CD4-positive, alpha-beta memory T cell (primary cell): ENCODE measurements around the gene CPD. TPM values are rescaled to one million over a fixed set of nuclear protein-coding genes. Genes with fewer than 3 reads are reported as not detected.
"Not testable (repeated sequence)": the region's sequence is repeated elsewhere in the genome, so short reads cannot be mapped to it uniquely, and the experiment has no call there.

Experiments used
- CTCF ChIA-PET: fragments of 350-600 bp; sonication (Branson Sonifier 250); formaldehyde crosslinking; loops from one replicate; lab custom pipeline; 2021; ENCODE audit warnings: inconsistent platforms; ENCODE audit not compliant: partially characterized antibody; lab: Charles Lee
- POLR2A ChIA-PET: fragments of 350-600 bp; sonication (Branson Sonifier 250); formaldehyde crosslinking; loops from one replicate; lab custom pipeline; 2021; ENCODE audit not compliant: partially characterized antibody; lab: Charles Lee
- DNase-seq, 5 donors: peaks; one replicate each; pipeline versions ENCODE4 v3.0.0 to v3.0.0-alpha.2; 2020 to 2022; ENCODE audit warnings: mixed read lengths in 1 of 5
- H3K27ac ChIP-seq: one replicate; pipeline ENCODE4 v1.7.0; 2013; ENCODE audit warnings: low read depth, low read length
- H3K27me3 ChIP-seq: 2 replicates; pipeline ENCODE4 v1.7.0; 2013; ENCODE audit warnings: mild to moderate bottlenecking, low read length, moderate library complexity; ENCODE audit not compliant: insufficient read depth
- H3K36me3 ChIP-seq: 2 replicates; pipeline ENCODE4 v1.7.0; 2013; ENCODE audit warnings: mild to moderate bottlenecking, low read length, moderate library complexity; ENCODE audit not compliant: insufficient read depth
- H3K4me1 ChIP-seq: 2 replicates; pipeline ENCODE4 v1.7.0; 2013; ENCODE audit warnings: mild to moderate bottlenecking, low read length, moderate library complexity; ENCODE audit not compliant: insufficient read depth
- H3K4me3 ChIP-seq, 2 donors: one replicate each; pipeline ENCODE4 v1.7.0; 2013; ENCODE audit warnings: low read length in 2 of 2, mild to moderate bottlenecking in 1 of 2
- H3K9me3 ChIP-seq, 2 donors: one replicate each; pipeline ENCODE4 v1.7.0; 2013; ENCODE audit warnings: low read length in 2 of 2, control low read depth in 1 of 2; ENCODE audit not compliant: control insufficient read depth in 1 of 2
- H3K27ac Mint-ChIP-seq, 7 donors: one replicate each; pipeline ENCODE4 v1.8.0; 2020 to 2021; ENCODE audit warnings: mixed read lengths in 7 of 7, mild to moderate bottlenecking in 6 of 7, inconsistent platforms in 3 of 7, moderate library complexity in 3 of 7
- H3K27me3 Mint-ChIP-seq, 2 donors: one replicate each; pipeline ENCODE4 v1.8.0; 2020 to 2021; ENCODE audit warnings: mixed read lengths in 2 of 2
- H3K36me3 Mint-ChIP-seq, 2 donors: one replicate each; pipeline ENCODE4 v1.8.0; 2020 to 2021; ENCODE audit warnings: mixed read lengths in 2 of 2, inconsistent platforms in 1 of 2, mild to moderate bottlenecking in 1 of 2
- H3K4me1 Mint-ChIP-seq, 4 donors: one replicate each; pipeline ENCODE4 v1.8.0; 2020 to 2021; ENCODE audit warnings: mixed read lengths in 4 of 4, mild to moderate bottlenecking in 1 of 4
- H3K4me3 Mint-ChIP-seq, 8 donors: one replicate each; pipeline ENCODE4 v1.8.0; 2020 to 2021; ENCODE audit warnings: mixed read lengths in 8 of 8, mild to moderate bottlenecking in 7 of 8, moderate library complexity in 6 of 8, inconsistent platforms in 3 of 8
- H3K9me3 Mint-ChIP-seq, 8 donors: one replicate each; pipeline ENCODE4 v1.8.0; 2020 to 2021; ENCODE audit warnings: mixed read lengths in 8 of 8, mild to moderate bottlenecking in 5 of 8, inconsistent platforms in 3 of 8, moderate library complexity in 1 of 8
- intact Hi-C: fragments of 100-400 bp; cut with micrococcal nuclease; formaldehyde crosslinking; loops from one replicate; pipeline ENCODE4 v1.15.1; 2023
- polyA plus RNA-seq, 2 donors: library from polyadenylated mRNA; unstranded; fragments of 300-500 nt; fragmentation: Illumina TruSeq; gene quantifications; one replicate each; pipeline ENCODE4 v1.2.3, GENCODE V29; 2021
- total RNA-seq, 2 experiments: library from RNA; stranded (reverse); gene quantifications; one replicate each; pipeline ENCODE4 v1.2.3, GENCODE V29; 2021

Gene CPD
- total and polyA plus RNA-seq, 4 experiments from 2014 or later = 15.6 to 24.6 (median 20.7) TPM

- peak overlapping the region in 1 of 7 donors; percentile 41 for H3K27ac Mint-ChIP-seq
- peaks cover 25 to 38% (median 31%) of the 10 kb centered on the region in 4 donors for H3K4me1 Mint-ChIP-seq
- POLR2A ChIA-PET = interaction anchor here (0.5 to 6.7 kb wide), 5 partner anchors 15 to 212 kb away, joined by 3 to 136 read pairs (median 11); partner anchors contain the start of gene BLMH
- Histone ChIP-seq H3K27me3 (no peaks in the 10 kb centered on the region), H3K4me3 (no peak overlapping the region), H3K36me3 (no peaks in the 10 kb centered on the region), H3K9me3 (no peaks in the 10 kb centered on the region), H3K27ac (no peak overlapping the region), H3K4me1 (peaks cover 15% of the 10 kb centered on the region)
- no peaks in the 10 kb centered on the region for H3K36me3 Mint-ChIP-seq
- DNase-seq = no peak
- intact Hi-C loops = loop anchor here (5.0 kb wide), 1 partner anchor 60 kb away; no protein-coding TSS in a partner anchor
- H3K27me3 Mint-ChIP-seq = no peaks in the 10 kb centered on the region
- CTCF ChIA-PET = interaction anchor here (0.7 to 10.8 kb wide), 32 partner anchors 7 to 244 kb away, joined by 3 to 224 read pairs (median 10); partner anchors contain the start of genes BLMH and GOSR1
- H3K4me3 Mint-ChIP-seq = no peak overlapping the region
- H3K9me3 Mint-ChIP-seq = peaks cover 0 to 2% (median 0%) of the 10 kb centered on the region in 8 donors
Observed at GRCh38 chr17:30337393-30337999, 41.2 kb upstream of the CPD start.

- H3K36me3 ChIP-seq = no peaks in the 10 kb centered on the region
- Mint-ChIP-seq H3K27me3 (no peaks in the 10 kb centered on the region), H3K4me3 (no peak overlapping the region), H3K36me3 (no peaks in the 10 kb centered on the region), H3K4me1 (peaks cover 14 to 24% (median 20%) of the 10 kb centered on the region in 4 donors), H3K27ac (no peak overlapping the region), H3K9me3 (peaks cover 0 to 2% (median 0%) of the 10 kb centered on the region in 8 donors)
- no peak overlapping the region for H3K27ac ChIP-seq
- no peak overlapping the region for H3K4me3 ChIP-seq
- no peaks in the 10 kb centered on the region for H3K9me3 ChIP-seq
- POLR2A ChIA-PET = interaction anchor here (1.4 to 2.6 kb wide), 3 partner anchors 16 to 234 kb away, joined by 5 to 8 read pairs (median 8); partner anchors contain the start of gene BLMH
- peaks cover 9% of the 10 kb centered on the region for H3K4me1 ChIP-seq
- no peaks in the 10 kb centered on the region for H3K27me3 ChIP-seq
- CTCF ChIA-PET = interaction anchor here (1.0 to 10.8 kb wide), 16 partner anchors 10 to 376 kb away, joined by 3 to 224 read pairs (median 12); partner anchors contain the start of genes BLMH, CPD and GOSR1
- no peak for DNase-seq
- intact Hi-C loops = loop anchor here (5.0 kb wide), 1 partner anchor 62 kb away; no protein-coding TSS in a partner anchor
Observed at GRCh38 chr17:30339086-30339485, 39.6 kb upstream of the CPD start.

GRCh38 chr17:30340801-30341356 is 37.8 kb upstream of the CPD start:
- Histone ChIP-seq H3K4me1 (peaks cover 9% of the 10 kb centered on the region), H3K36me3 (no peaks in the 10 kb centered on the region), H3K27me3 (no peaks in the 10 kb centered on the region), H3K4me3 (no peak overlapping the region), H3K9me3 (no peaks in the 10 kb centered on the region), H3K27ac (no peak overlapping the region)
- ChIA-PET CTCF (interaction anchor here (0.6 to 10.8 kb wide), 37 partner anchors 8 to 236 kb away, joined by 3 to 224 read pairs (median 5); partner anchors contain the start of genes BLMH, CPD and GOSR1), POLR2A (interaction anchor here (0.8 to 2.6 kb wide), 6 partner anchors 10 to 57 kb away, joined by 4 to 11 read pairs (median 6); partner anchors contain the start of genes BLMH and CPD)
- H3K4me1 Mint-ChIP-seq = peaks cover 11 to 17% (median 16%) of the 10 kb centered on the region in 4 donors
- H3K4me3 Mint-ChIP-seq = no peak overlapping the region
- H3K27ac Mint-ChIP-seq = peak overlapping the region in 2 of 7 donors; percentile 24 to 43
- intact Hi-C loops = loop anchor here (1.0 to 5.0 kb wide), 5 partner anchors 22 to 237 kb away; partner anchors contain the start of genes CPD and GOSR1
- H3K27me3 Mint-ChIP-seq = no peaks in the 10 kb centered on the region
- H3K36me3 Mint-ChIP-seq = no peaks in the 10 kb centered on the region
- DNase-seq = no peak
- peaks cover 0 to 2% (median 0%) of the 10 kb centered on the region in 8 donors for H3K9me3 Mint-ChIP-seq

GRCh38 chr17:30341703-30342249 is 37.0 kb upstream of the CPD start:
- H3K36me3 Mint-ChIP-seq = no peaks in the 10 kb centered on the region
- intact Hi-C loops = loop anchor here (5.0 kb wide), 1 partner anchor 136 kb away; the partner anchor contains the start of gene GOSR1
- H3K27me3 Mint-ChIP-seq = no peaks in the 10 kb centered on the region
- peaks cover 5 to 9% (median 7%) of the 10 kb centered on the region in 4 donors for H3K4me1 Mint-ChIP-seq
- Histone ChIP-seq H3K4me1 (peaks cover 9% of the 10 kb centered on the region), H3K36me3 (no peaks in the 10 kb centered on the region), H3K27me3 (no peaks in the 10 kb centered on the region), H3K27ac (no peak overlapping the region), H3K9me3 (no peaks in the 10 kb centered on the region), H3K4me3 (no peak overlapping the region)
- H3K27ac Mint-ChIP-seq = no peak overlapping the region
- ChIA-PET POLR2A (interaction anchor here (1.3 to 1.6 kb wide), 2 partner anchors 11 to 50 kb away, joined by 6 read pairs; partner anchors contain the start of gene BLMH), CTCF (interaction anchor here (0.7 to 10.8 kb wide), 25 partner anchors 13 to 237 kb away, joined by 3 to 224 read pairs (median 6); partner anchors contain the start of genes BLMH, CPD and GOSR1)
- DNase-seq = no peak
- no peak overlapping the region for H3K4me3 Mint-ChIP-seq
- no peaks in the 10 kb centered on the region for H3K9me3 Mint-ChIP-seq

- H3K9me3 ChIP-seq, H3K4me1 ChIP-seq, H3K27me3 Mint-ChIP-seq, H3K36me3 ChIP-seq, H3K4me3 Mint-ChIP-seq, H3K9me3 Mint-ChIP-seq, H3K36me3 Mint-ChIP-seq, H3K4me3 ChIP-seq, POLR2A ChIA-PET, H3K27ac ChIP-seq, H3K4me1 Mint-ChIP-seq, DNase-seq, H3K27me3 ChIP-seq: not testable (repeated sequence)
- peak overlapping the region in 1 of 7 donors; percentile 50 for H3K27ac Mint-ChIP-seq
- intact Hi-C loops = loop anchor here (5.0 kb wide), 1 partner anchor 134 kb away; the partner anchor contains the start of gene GOSR1
- CTCF ChIA-PET = interaction anchor here (0.9 to 10.8 kb wide), 4 partner anchors 15 to 238 kb away, joined by 3 to 160 read pairs (median 52); no protein-coding TSS in a partner anchor
Observed at GRCh38 chr17:30343244-30343643, 35.5 kb upstream of the CPD start.

- H3K4me1 ChIP-seq = peaks cover 9% of the 10 kb centered on the region
- H3K4me1 Mint-ChIP-seq = peaks cover 5 to 9% (median 7%) of the 10 kb centered on the region in 4 donors
- H3K27ac Mint-ChIP-seq = no peak overlapping the region
- H3K9me3 Mint-ChIP-seq = no peaks in the 10 kb centered on the region
- H3K36me3 ChIP-seq = no peaks in the 10 kb centered on the region
- no peak for DNase-seq
- no peaks in the 10 kb centered on the region for H3K27me3 Mint-ChIP-seq
- no peak overlapping the region for H3K4me3 Mint-ChIP-seq
- ChIA-PET CTCF (interaction anchor here (6.3 to 10.8 kb wide), 2 partner anchors 218 to 239 kb away, joined by 79 to 160 read pairs; no protein-coding TSS in a partner anchor), POLR2A (no interaction called here)
- intact Hi-C loops = loop anchor here (5.0 kb wide), 1 partner anchor 134 kb away; the partner anchor contains the start of gene GOSR1
- no peak overlapping the region for H3K27ac ChIP-seq
- H3K27me3 ChIP-seq = no peaks in the 10 kb centered on the region
- H3K9me3 ChIP-seq = no peaks in the 10 kb centered on the region
- H3K36me3 Mint-ChIP-seq = no peaks in the 10 kb centered on the region
- H3K4me3 ChIP-seq = no peak overlapping the region
Observed at GRCh38 chr17:30343796-30344195, 34.9 kb upstream of the CPD start.
